Measurements from ENCODE around the gene PLAAT5.

The PLAAT5 gene

DNA sequence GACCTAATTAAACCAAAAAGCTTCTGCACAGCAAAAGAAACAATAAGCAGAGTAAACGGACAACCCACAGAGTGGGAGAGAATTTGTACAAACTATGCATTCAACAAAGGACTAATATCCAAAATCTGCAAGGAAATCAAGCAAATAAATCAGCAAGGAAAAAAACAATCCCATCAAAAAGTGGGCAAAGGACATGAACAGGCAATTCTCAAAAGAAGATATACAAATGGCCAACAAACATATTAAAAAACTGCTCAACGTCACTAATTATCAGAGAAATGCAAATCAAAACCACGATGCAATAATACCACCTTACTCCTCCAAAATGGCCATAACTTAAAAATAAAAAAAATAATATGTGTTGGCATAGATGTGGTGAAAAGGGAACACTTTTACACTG is 5.2 kb downstream of the PLAAT5 start:
- Histone ChIP-seq H3K4me2 (ENCODE audit: low read length) (no peak overlapping the region), H3K4me1 (ENCODE audit: low read length) (no peaks in the 10 kb centered on the region), H3K4me3 (ENCODE audit: low read length) (no peak overlapping the region), H3K9me3 (ENCODE audit: insufficient read depth, low read length) (peaks cover 4% of the 10 kb centered on the region), H4K20me1 (ENCODE audit: insufficient read depth, low read length) (no peaks in the 10 kb centered on the region), H3K27me3 (ENCODE audit: low read depth, low read length) (peaks cover 22% of the 10 kb centered on the region), H3K36me3 (replicated peaks; ENCODE audit: low read depth, low read length) (no peaks in the 10 kb centered on the region), H3K9ac (ENCODE audit: low read length) (no peak overlapping the region), H3K79me2 (ENCODE audit: low read length) (no peaks in the 10 kb centered on the region), H3K27ac (ENCODE audit: low read length) (no peak overlapping the region), H2AFZ (ENCODE audit: low read depth, low read length) (no peak overlapping the region)
- TF ChIP-seq EZH2phosphoT487 (IDR thresholded peaks at IDR 0.05; ENCODE audit: low read depth): no peak
- TF ChIP-seq, protein P1, sequence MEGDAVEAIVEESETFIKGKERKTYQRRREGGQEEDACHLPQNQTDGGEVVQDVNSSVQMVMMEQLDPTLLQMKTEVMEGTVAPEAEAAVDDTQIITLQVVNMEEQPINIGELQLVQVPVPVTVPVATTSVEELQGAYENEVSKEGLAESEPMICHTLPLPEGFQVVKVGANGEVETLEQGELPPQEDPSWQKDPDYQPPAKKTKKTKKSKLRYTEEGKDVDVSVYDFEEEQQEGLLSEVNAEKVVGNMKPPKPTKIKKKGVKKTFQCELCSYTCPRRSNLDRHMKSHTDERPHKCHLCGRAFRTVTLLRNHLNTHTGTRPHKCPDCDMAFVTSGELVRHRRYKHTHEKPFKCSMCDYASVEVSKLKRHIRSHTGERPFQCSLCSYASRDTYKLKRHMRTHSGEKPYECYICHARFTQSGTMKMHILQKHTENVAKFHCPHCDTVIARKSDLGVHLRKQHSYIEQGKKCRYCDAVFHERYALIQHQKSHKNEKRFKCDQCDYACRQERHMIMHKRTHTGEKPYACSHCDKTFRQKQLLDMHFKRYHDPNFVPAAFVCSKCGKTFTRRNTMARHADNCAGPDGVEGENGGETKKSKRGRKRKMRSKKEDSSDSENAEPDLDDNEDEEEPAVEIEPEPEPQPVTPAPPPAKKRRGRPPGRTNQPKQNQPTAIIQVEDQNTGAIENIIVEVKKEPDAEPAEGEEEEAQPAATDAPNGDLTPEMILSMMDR (IDR thresholded peaks at IDR 0.05; ENCODE audit: low read depth, low read length): no peak

GRCh38 chr11:63480039-63480438 is 10.9 kb downstream of the PLAAT5 start:
- H3K4me1 ChIP-seq (ENCODE audit: low read length): peaks cover 3% of the 10 kb centered on the region; the same call in 1 of the 2 replicates
- no peak overlapping the region for H3K4me3 ChIP-seq (ENCODE audit: low read length)
- peaks cover 6% of the 10 kb centered on the region for H3K9me3 ChIP-seq (ENCODE audit: insufficient read depth, low read length)
- H3K27me3 ChIP-seq (ENCODE audit: low read depth, low read length): peaks cover 32% of the 10 kb centered on the region
- no peaks in the 10 kb centered on the region for H3K36me3 ChIP-seq (replicated peaks; ENCODE audit: low read depth, low read length)
- no peaks in the 10 kb centered on the region for H4K20me1 ChIP-seq (ENCODE audit: insufficient read depth, low read length)
- H2AFZ ChIP-seq (ENCODE audit: low read depth, low read length): no peak overlapping the region
- no peaks in the 10 kb centered on the region for H3K79me2 ChIP-seq (ENCODE audit: low read length)
- no peak overlapping the region for H3K9ac ChIP-seq (ENCODE audit: low read length)
- TF ChIP-seq, protein P1 (IDR thresholded peaks at IDR 0.05; ENCODE audit: low read depth, low read length): no peak
- TF ChIP-seq EZH2phosphoT487 (IDR thresholded peaks at IDR 0.05; ENCODE audit: low read depth): no peak
- no peak overlapping the region for H3K4me2 ChIP-seq (ENCODE audit: low read length)
- H3K27ac ChIP-seq (ENCODE audit: low read length): no peak overlapping the region

DNA sequence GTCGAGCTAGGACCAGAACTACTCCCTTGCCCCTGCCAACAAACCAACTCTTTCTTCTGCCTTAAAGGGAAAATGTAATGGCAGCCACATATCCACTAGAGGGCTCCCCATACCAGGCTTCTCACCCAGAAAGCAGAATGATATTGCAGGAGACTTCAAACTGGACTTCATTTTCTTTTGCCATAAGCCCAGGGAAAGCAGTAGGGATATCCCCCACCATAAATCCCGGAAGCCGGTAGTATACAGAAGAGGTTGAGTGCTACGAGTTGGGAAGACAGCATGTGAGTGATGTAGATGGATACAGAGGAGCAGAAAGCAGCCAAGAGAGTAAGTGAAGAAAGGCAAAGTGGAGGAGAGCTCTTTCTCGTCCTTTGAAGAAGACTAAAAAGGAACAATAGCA is 12.1 kb downstream of the PLAAT5 start:
- no peak overlapping the region for H3K27ac ChIP-seq (ENCODE audit: low read length)
- H3K79me2 ChIP-seq (ENCODE audit: low read length): no peaks in the 10 kb centered on the region
- peaks cover 3% of the 10 kb centered on the region; the same call in 1 of the 2 replicates for H3K4me1 ChIP-seq (ENCODE audit: low read length)
- peaks cover 6% of the 10 kb centered on the region; the same call in 1 of the 2 replicates for H3K9me3 ChIP-seq (ENCODE audit: insufficient read depth, low read length)
- H2AFZ ChIP-seq (ENCODE audit: low read depth, low read length): peak overlapping the region; percentile 39
- TF ChIP-seq, protein P1 (IDR thresholded peaks at IDR 0.05; ENCODE audit: low read depth, low read length): peak; percentile 98
- TF ChIP-seq EZH2phosphoT487 (IDR thresholded peaks at IDR 0.05; ENCODE audit: low read depth): no peak
- peaks cover 32% of the 10 kb centered on the region for H3K27me3 ChIP-seq (ENCODE audit: low read depth, low read length)
- peak overlapping the region; percentile 43 for H3K4me3 ChIP-seq (ENCODE audit: low read length)
- H3K36me3 ChIP-seq (replicated peaks; ENCODE audit: low read depth, low read length): no peaks in the 10 kb centered on the region
- H3K4me2 ChIP-seq (ENCODE audit: low read length): peak overlapping the region; percentile 60
- H4K20me1 ChIP-seq (ENCODE audit: insufficient read depth, low read length): no peaks in the 10 kb centered on the region
- no peak overlapping the region for H3K9ac ChIP-seq (ENCODE audit: low read length)

- peaks cover 3% of the 10 kb centered on the region; the same call in 1 of the 2 replicates for H3K4me1 ChIP-seq (ENCODE audit: low read length)
- H3K27me3 ChIP-seq (ENCODE audit: low read depth, low read length): peaks cover 28% of the 10 kb centered on the region
- H3K27ac ChIP-seq (ENCODE audit: low read length): no peak overlapping the region
- no peak overlapping the region for H3K4me2 ChIP-seq (ENCODE audit: low read length)
- H3K9ac ChIP-seq (ENCODE audit: low read length): no peak overlapping the region
- H3K4me3 ChIP-seq (ENCODE audit: low read length): no peak overlapping the region
- H3K9me3 ChIP-seq (ENCODE audit: insufficient read depth, low read length): peaks cover 6% of the 10 kb centered on the region; the same call in 1 of the 2 replicates
- H2AFZ ChIP-seq (ENCODE audit: low read depth, low read length): no peak overlapping the region
- H3K36me3 ChIP-seq (replicated peaks; ENCODE audit: low read depth, low read length): no peaks in the 10 kb centered on the region
- TF ChIP-seq, protein P1 (IDR thresholded peaks at IDR 0.05; ENCODE audit: low read depth, low read length): no peak
- TF ChIP-seq EZH2phosphoT487 (IDR thresholded peaks at IDR 0.05; ENCODE audit: low read depth): no peak
- H4K20me1 ChIP-seq (ENCODE audit: insufficient read depth, low read length): no peaks in the 10 kb centered on the region
- H3K79me2 ChIP-seq (ENCODE audit: low read length): no peaks in the 10 kb centered on the region
These were observed 14.3 kb downstream of the PLAAT5 start for GRCh38 chr11:63476618-63477017.
